Measurements from ENCODE around the gene FIS1. TPM values are rescaled to one million over a fixed set of nuclear protein-coding genes. Genes with fewer than 3 reads are reported as not detected.
"Not testable (repeated sequence)": the region's sequence is repeated elsewhere in the genome, so short reads cannot be mapped to it uniquely, and the experiment has no call there.

Gene FIS1
- total RNA-seq, 1 donor from 2014 or later: 140 TPM

GRCh38 chr7:101206665-101207042, 38.2 kb downstream of the FIS1 start:
- Histone ChIP-seq H3K9me3 (ENCODE audit: insufficient read depth, low read depth, low read length) (no peaks in the 10 kb centered on the region), H2AFZ (ENCODE audit: low read depth, low read length) (no peak overlapping the region), H3K27me3 (ENCODE audit: insufficient read depth, low read length) (peaks cover 13% of the 10 kb centered on the region), H3K4me2 (ENCODE audit: low read length) (no peak overlapping the region), H3K79me2 (ENCODE audit: insufficient read depth, low read length) (no peaks in the 10 kb centered on the region), H3K4me1 (ENCODE audit: insufficient read depth, low read length) (peaks cover 1% of the 10 kb centered on the region), H3K27ac (ENCODE audit: low read depth, low read length) (no peak overlapping the region), H4K20me1 (ENCODE audit: insufficient read depth, low read length) (peaks cover 24% of the 10 kb centered on the region), H3K4me3 (ENCODE audit: insufficient read depth, low read depth, low read length) (no peak overlapping the region), H3K36me3 (ENCODE audit: insufficient read depth, low read length) (peaks cover 3% of the 10 kb centered on the region), H3K9ac (ENCODE audit: low read length) (no peak overlapping the region)
- Mint-ChIP-seq H3K4me1 (ENCODE audit: low read depth, unreplicated experiment) (no peaks in the 10 kb centered on the region), H3K27ac (ENCODE audit: unreplicated experiment) (no peak overlapping the region), H3K9me3 (ENCODE audit: unreplicated experiment) (no peaks in the 10 kb centered on the region), H3K4me3 (ENCODE audit: unreplicated experiment) (no peak overlapping the region), H3K27me3 (ENCODE audit: low read depth, unreplicated experiment) (peaks cover 17% of the 10 kb centered on the region), H3K36me3 (ENCODE audit: low read depth, unreplicated experiment) (peaks cover 9% of the 10 kb centered on the region)
- DNase-seq (ENCODE audit: low read depth) (no peak), FAIRE-seq (no peak)
- TF ChIP-seq EZH2 (IDR thresholded peaks at IDR 0.05; ENCODE audit: insufficient read depth, low read length) (no peak), CTCF (IDR thresholded peaks at IDR 0.05; ENCODE audit: insufficient read depth, low read depth, low read length) (no peak)

- Histone ChIP-seq H3K79me2 (ENCODE audit: insufficient read depth, low read length) (no peaks in the 10 kb centered on the region), H4K20me1 (ENCODE audit: insufficient read depth, low read length) (peaks cover 21% of the 10 kb centered on the region), H3K4me1 (ENCODE audit: insufficient read depth, low read length) (peaks cover 2% of the 10 kb centered on the region), H2AFZ (ENCODE audit: low read depth, low read length) (no peak overlapping the region), H3K27me3 (ENCODE audit: insufficient read depth, low read length) (peaks cover 15% of the 10 kb centered on the region), H3K9me3 (ENCODE audit: insufficient read depth, low read depth, low read length) (no peaks in the 10 kb centered on the region), H3K4me3 (ENCODE audit: insufficient read depth, low read depth, low read length) (no peak overlapping the region), H3K27ac (ENCODE audit: low read depth, low read length) (no peak overlapping the region), H3K4me2 (ENCODE audit: low read length) (no peak overlapping the region), H3K9ac (ENCODE audit: low read length) (no peak overlapping the region), H3K36me3 (ENCODE audit: insufficient read depth, low read length) (peaks cover 3% of the 10 kb centered on the region)
- Mint-ChIP-seq H3K36me3 (ENCODE audit: low read depth, unreplicated experiment) (peaks cover 7% of the 10 kb centered on the region), H3K9me3 (ENCODE audit: unreplicated experiment) (no peaks in the 10 kb centered on the region), H3K4me3 (ENCODE audit: unreplicated experiment) (no peak overlapping the region), H3K27ac (ENCODE audit: unreplicated experiment) (no peak overlapping the region), H3K27me3 (ENCODE audit: low read depth, unreplicated experiment) (peaks cover 21% of the 10 kb centered on the region), H3K4me1 (ENCODE audit: low read depth, unreplicated experiment) (no peaks in the 10 kb centered on the region)
- TF ChIP-seq EZH2 (IDR thresholded peaks at IDR 0.05; ENCODE audit: insufficient read depth, low read length) (no peak), CTCF (IDR thresholded peaks at IDR 0.05; ENCODE audit: insufficient read depth, low read depth, low read length) (no peak)
- DNase-seq (ENCODE audit: low read depth): no peak
- no peak for FAIRE-seq
Observed at GRCh38 chr7:101205901-101206664, 38.8 kb downstream of the FIS1 start.

- FAIRE-seq; H3K9me3 Mint-ChIP-seq (ENCODE audit: unreplicated experiment); H3K4me1 Mint-ChIP-seq (ENCODE audit: low read depth, unreplicated experiment): not testable (repeated sequence)
Observed at GRCh38 chr7:101203740-101204738, 40.8 kb downstream of the FIS1 start.

More at GRCh38 chr7:101203740-101204738, 40.8 kb downstream of the FIS1 start:
- not testable (repeated sequence) for H3K27ac ChIP-seq (ENCODE audit: low read depth, low read length); H3K36me3 ChIP-seq (ENCODE audit: insufficient read depth, low read length); H3K4me3 ChIP-seq (ENCODE audit: insufficient read depth, low read depth, low read length); H3K9me3 ChIP-seq (ENCODE audit: insufficient read depth, low read depth, low read length); H3K4me3 Mint-ChIP-seq (ENCODE audit: unreplicated experiment); H3K9ac ChIP-seq (ENCODE audit: low read length); H3K4me1 ChIP-seq (ENCODE audit: insufficient read depth, low read length); H3K36me3 Mint-ChIP-seq (ENCODE audit: low read depth, unreplicated experiment); H3K27ac Mint-ChIP-seq (ENCODE audit: unreplicated experiment); H3K79me2 ChIP-seq (ENCODE audit: insufficient read depth, low read length); H2AFZ ChIP-seq (ENCODE audit: low read depth, low read length); H3K4me2 ChIP-seq (ENCODE audit: low read length); DNase-seq (ENCODE audit: low read depth)
- H3K27me3 Mint-ChIP-seq (ENCODE audit: low read depth, unreplicated experiment): peaks cover 30% of the 10 kb centered on the region
- Histone ChIP-seq H3K27me3 (ENCODE audit: insufficient read depth, low read length) (peaks cover 24% of the 10 kb centered on the region), H4K20me1 (ENCODE audit: insufficient read depth, low read length) (peaks cover 16% of the 10 kb centered on the region)

All from astrocyte (in vitro differentiated cells and primary cell).